HepG2 (cell line): ENCODE data around the gene GRIP1. TPM values are rescaled to one million over a fixed set of nuclear protein-coding genes. Genes with fewer than 3 reads are reported as not detected.

Source experiments
- ATAC-seq: fragments of 200-7000 bp; cut with Tn5 transposase; 3 replicates; pipeline ENCODE4 v1.9.1; 2020; ENCODE audit warnings: mild to moderate bottlenecking, moderate library complexity
- BruUV-seq: library from RNA; stranded (reverse); fragments of 400-500 nt; replicated peaks from 2 replicates; lab custom pipeline; 2021; lab: Mats Ljungman, UMichigan
- CTCF ChIA-PET: fragments of 300-600 bp; formaldehyde crosslinking; extraction: SDS; loops from one replicate; lab custom pipeline; 2021; ENCODE audit warnings: low total read pairs, inconsistent platforms, low intra/inter-chr PET ratio; lab: Yijun Ruan, JAX
- POLR2A ChIA-PET: fragments of 350-600 bp; sonication (Branson Sonifier 250); formaldehyde crosslinking; loops from one replicate; lab custom pipeline; 2020; ENCODE audit warnings: antibody characterized with exemption, inconsistent platforms; lab: Yijun Ruan, JAX
- DNase-seq: peaks from one replicate; pipeline ENCODE4 v3.0.0-alpha.2; 2015; ENCODE audit warnings: low spot score
- FAIRE-seq: peaks from 3 replicates; lab custom pipeline; 2011; peaks lifted over from hg19 to GRCh38; lab: Jason Lieb, UNC
- H2AFZ ChIP-seq: one replicate; pipeline ENCODE4 v1.6.1; 2011; ENCODE audit warnings: low read length, inconsistent platforms
- H3K27ac ChIP-seq: fragments of 300-600 bp; 3 replicates; pipeline ENCODE4 v1.8.0; 2011; ENCODE audit warnings: mixed run types, mild to moderate bottlenecking, mixed read lengths, low read length, inconsistent platforms; ENCODE audit not compliant: insufficient read depth; ENCODE audit errors: extremely low read length
- H3K27me3 ChIP-seq, 2 experiments: fragments of 200-600 bp in 1 of 2; 2 replicates in 1 of 2; 3 replicates in 1 of 2; pipeline versions ENCODE4 v1.6.0 to v1.8.0; 2011; ENCODE audit warnings: low read length in 2 of 2, mild to moderate bottlenecking in 2 of 2, moderate library complexity in 2 of 2, inconsistent platforms in 1 of 2; ENCODE audit not compliant: insufficient read depth in 2 of 2, control insufficient read depth in 1 of 2
- H3K36me3 ChIP-seq, 2 experiments: fragments of 200-600 bp in 1 of 2; replicated peaks in 1 of 2; 2 replicates in 1 of 2; 3 replicates in 1 of 2; pipeline versions ENCODE4 v1.5.1 to v1.8.0; 2011; ENCODE audit warnings: low read length in 2 of 2, inconsistent platforms in 1 of 2; ENCODE audit not compliant: insufficient read depth in 2 of 2, control insufficient read depth in 1 of 2
- H3K4me1 ChIP-seq: 2 replicates; pipeline ENCODE4 v1.5.1; 2012; ENCODE audit warnings: low read length, inconsistent platforms; ENCODE audit not compliant: insufficient read depth
- H3K4me2 ChIP-seq: 2 replicates; pipeline ENCODE4 v1.6.0; 2011; ENCODE audit warnings: low read depth, low read length, inconsistent platforms
- H3K4me3 ChIP-seq, 3 experiments: fragments of 200-600 bp in 1 of 3; sonication (generic), shearing (Covaris generic) in 1 of 3; replicated peaks in 1 of 3; 2 replicates each; pipeline ENCODE4 v1.5.1; 2011 to 2016; ENCODE audit warnings: low read length in 3 of 3, inconsistent platforms in 2 of 3, low read depth in 2 of 3, mild to moderate bottlenecking in 2 of 3, control low read depth in 1 of 3, mixed read lengths in 1 of 3; ENCODE audit not compliant: insufficient read depth in 1 of 3
- H3K79me2 ChIP-seq: one replicate; pipeline ENCODE4 v1.6.1; 2011; ENCODE audit warnings: low read length, inconsistent platforms; ENCODE audit not compliant: insufficient read depth
- H3K9ac ChIP-seq: 2 replicates; pipeline ENCODE4 v1.6.0; 2011; ENCODE audit warnings: mild to moderate bottlenecking, low read depth, low read length, inconsistent platforms; ENCODE audit not compliant: insufficient read depth
- H3K9me3 ChIP-seq: 2 replicates; pipeline ENCODE4 v1.5.1; 2012; ENCODE audit warnings: mild to moderate bottlenecking, low read length
- H4K20me1 ChIP-seq: 2 replicates; pipeline ENCODE4 v1.6.0; 2011; ENCODE audit warnings: inconsistent platforms, mild to moderate bottlenecking, low read length, moderate library complexity; ENCODE audit not compliant: insufficient read depth
- MED8 ChIP-seq: sonication (generic); formaldehyde crosslinking; IDR thresholded peaks from 2 replicates; pipeline ENCODE4 v1.8.1; 2023; ENCODE audit warnings: mild to moderate bottlenecking, missing genetic modification reagents; ENCODE audit not compliant: insufficient replicate concordance
- NONO ChIP-seq, 2 experiments: fragments of 450-650 bp in 1 of 2; sonication (generic) in 1 of 2; formaldehyde crosslinking in 1 of 2; IDR thresholded peaks in 1 of 2; conservative IDR thresholded peaks in 1 of 2; 2 replicates each; pipeline versions ENCODE4 v1.6.1 to v1.8.0; 2017 to 2022; ENCODE audit warnings: mild to moderate bottlenecking in 1 of 2, missing genetic modification reagents in 1 of 2, moderate library complexity in 1 of 2
- PAX8 ChIP-seq: sonication (generic); formaldehyde crosslinking; IDR thresholded peaks from 2 replicates; pipeline ENCODE4 v1.8.0; 2022; ENCODE audit warnings: mild to moderate bottlenecking, missing genetic modification reagents, borderline replicate concordance
- SOX6 ChIP-seq, 2 experiments: fragments of 450-650 bp in 1 of 2; sonication (generic) in 1 of 2; formaldehyde crosslinking in 1 of 2; IDR thresholded peaks; 2 replicates each; pipeline versions ENCODE4 v1.4.0 to v1.6.1; 2017 to 2020; ENCODE audit warnings: antibody characterized with exemption in 1 of 2, mild to moderate bottlenecking in 1 of 2, missing genetic modification reagents in 1 of 2
- SRSF4 ChIP-seq: fragments of 200-400 bp; formaldehyde crosslinking; IDR thresholded peaks from one replicate; pipeline ENCODE4 v1.6.1; 2018; ENCODE audit warnings: mild to moderate bottlenecking, low read depth, low read length, moderate library complexity; ENCODE audit not compliant: poor library complexity, severe bottlenecking
- TP53 ChIP-seq: sonication (generic); formaldehyde crosslinking; conservative IDR thresholded peaks from 2 replicates; pipeline ENCODE4 v1.4.0; 2020; ENCODE audit warnings: missing genetic modification reagents
- WIZ ChIP-seq: sonication (generic); formaldehyde crosslinking; IDR thresholded peaks from 2 replicates; pipeline ENCODE4 v1.5.1; 2020; ENCODE audit warnings: mild to moderate bottlenecking, missing genetic modification reagents
- YEATS2 ChIP-seq: sonication (generic); formaldehyde crosslinking; IDR thresholded peaks from 2 replicates; pipeline ENCODE4 v1.4.0; 2020; ENCODE audit warnings: missing genetic modification reagents, borderline replicate concordance
- ZNF431 ChIP-seq: sonication (generic); formaldehyde crosslinking; IDR thresholded peaks from 2 replicates; pipeline ENCODE4 v1.9.0; 2022; ENCODE audit warnings: missing genetic modification reagents, low read depth, mild to moderate bottlenecking, borderline replicate concordance
- ZNF670 ChIP-seq: sonication (generic); formaldehyde crosslinking; IDR thresholded peaks from 2 replicates; pipeline ENCODE4 v1.8.0; 2022; ENCODE audit warnings: mild to moderate bottlenecking, missing genetic modification reagents, borderline replicate concordance
- WGBS: methylation state at CpG from one replicate; pipeline ENCODE4 v1.1.6; 2017; ENCODE audit warnings: low lambda C conversion rate; 5-methylcytosine and 5-hydroxymethylcytosine counted together
- in situ Hi-C: cut with HindIII; loops from 2 replicates; pipeline ENCODE4 v1.10.0; 2017; ENCODE audit warnings: low pct_unique_long_range_greater_than_20kb; ENCODE audit not compliant: extremely low pct_ligation_motif_present
- intact Hi-C: fragments of 100-400 bp; cut with micrococcal nuclease; formaldehyde crosslinking; loops from one replicate; pipeline ENCODE4 v1.10.0; 2022; ENCODE audit not compliant: unreplicated experiment
- polyA plus RNA-seq, 8 experiments: library from polyadenylated mRNA; depleted of rRNA in 3 of 8; stranded (reverse) in 7 of 8; unstranded in 1 of 8; fragments of >200 nt; fragmentation: Illumina TruSeq in 4 of 8; extraction: Trizol in 4 of 8; gene quantifications; 2 replicates each; pipeline versions ENCODE4 v1.2.1 to v1.2.3, GENCODE V29; 2011 to 2016; ENCODE audit warnings: low read depth in 4 of 8, missing spikeins in 1 of 8, mixed read lengths in 1 of 8; ENCODE audit not compliant: insufficient read depth in 1 of 8
- total RNA-seq, 5 experiments: library from RNA; depleted of rRNA; stranded (reverse); fragments of >200 nt; fragmentation: Illumina TruSeq; extraction: Trizol; gene quantifications; 2 replicates each; pipeline ENCODE4 v1.2.3, GENCODE V29; 2016; ENCODE audit warnings: low read depth in 1 of 5
- TF ChIP-seq, protein P1 (sequence below): sonication (generic); formaldehyde crosslinking; IDR thresholded peaks from 2 replicates; pipeline ENCODE4 v1.4.0; 2020; ENCODE audit warnings: missing genetic modification reagents
- TF ChIP-seq, protein P2 (sequence below): sonication (generic); formaldehyde crosslinking; IDR thresholded peaks from 2 replicates; pipeline ENCODE4 v1.4.0; 2020; ENCODE audit warnings: mild to moderate bottlenecking, missing genetic modification reagents
- TF ChIP-seq, protein P3 (sequence below): sonication (generic); formaldehyde crosslinking; IDR thresholded peaks from 2 replicates; pipeline ENCODE4 v1.8.1; 2023; ENCODE audit warnings: mild to moderate bottlenecking, moderate library complexity, missing genetic modification reagents
- TF ChIP-seq, protein P4 (sequence below): sonication (generic); formaldehyde crosslinking; IDR thresholded peaks from 2 replicates; pipeline ENCODE4 v1.9.0; 2022; ENCODE audit warnings: missing genetic modification reagents, mild to moderate bottlenecking, borderline replicate concordance
- TF ChIP-seq, protein P5 (sequence below): IDR thresholded peaks from 2 replicates; pipeline ENCODE4 v1.6.1; 2016; ENCODE audit warnings: mild to moderate bottlenecking

GRIP1 gene
- total and polyA plus RNA-seq, 2 of the 13 experiments (the other 11 are each of a cell fraction or from before 2014, with no cell fraction given): not detected

DNA sequence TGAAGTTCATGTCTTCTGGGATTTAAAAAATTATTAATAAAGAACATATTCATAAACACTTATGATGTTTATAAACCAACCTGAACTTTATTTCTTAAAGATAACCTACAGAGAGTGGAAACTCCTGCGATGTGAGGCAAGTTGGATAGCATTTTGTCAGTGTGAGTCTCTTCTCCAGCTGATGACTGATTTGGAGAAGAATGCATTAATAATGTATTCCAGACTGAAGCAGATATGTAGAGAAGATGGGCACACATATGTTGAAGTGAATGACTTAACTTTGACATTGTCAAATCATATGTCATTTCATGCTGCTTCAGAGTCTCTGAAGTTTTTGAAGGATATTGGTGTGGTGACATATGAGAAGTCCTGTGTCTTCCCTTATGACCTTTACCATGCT is 369.3 kb downstream of the GRIP1 start:
- FAIRE-seq (no peak), ATAC-seq (no peak), DNase-seq (no peak)
- H3K79me2 ChIP-seq: no peaks in the 10 kb centered on the region
- POLR2A ChIA-PET: no interaction called here
- H3K4me3 ChIP-seq: no peak overlapping the region
- no peaks in the 10 kb centered on the region for H3K9me3 ChIP-seq
- in situ Hi-C loops (no loop called here), intact Hi-C loops (no loop called here)
- BruUV-seq: no TSS peak
- CTCF ChIA-PET: no interaction called here
- 0 out of 2 replicates have a peak, but pooled peaks cover 4% of the 10 kb centered on the region for H3K4me1 ChIP-seq
- no peak overlapping the region for H3K9ac ChIP-seq
- H3K36me3 ChIP-seq: peaks cover 0 to 6% of the 10 kb centered on the region in 2 experiments; a peak in 1 of 5 replicates
- no peaks in the 10 kb centered on the region for H3K27me3 ChIP-seq
- H4K20me1 ChIP-seq: no peaks in the 10 kb centered on the region
- H2AFZ ChIP-seq: no peak overlapping the region
- no peak overlapping the region for H3K27ac ChIP-seq
- H3K4me2 ChIP-seq: no peak overlapping the region
- 94% methylated on average over 1 of the region's 1 CpG for WGBS
- TF ChIP-seq PAX8 (CRISPR knock-in tag) (no peak), NONO (IDR thresholded peaks at IDR 0.05) (no peak), NONO (CRISPR knock-in tag; conservative IDR thresholded peaks at IDR 0.05) (no peak), ZNF431 (CRISPR knock-in tag) (no peak), SRSF4 (no peak), SOX6 (IDR thresholded peaks at IDR 0.05) (no peak), SOX6 (CRISPR knock-in tag; IDR thresholded peaks at IDR 0.05) (no peak), TP53 (CRISPR knock-in tag) (no peak), ZNF670 (no peak), YEATS2 (CRISPR knock-in tag) (no peak), MED8 (CRISPR knock-in tag) (no peak), WIZ (no peak)
- TF ChIP-seq, protein P1, sequence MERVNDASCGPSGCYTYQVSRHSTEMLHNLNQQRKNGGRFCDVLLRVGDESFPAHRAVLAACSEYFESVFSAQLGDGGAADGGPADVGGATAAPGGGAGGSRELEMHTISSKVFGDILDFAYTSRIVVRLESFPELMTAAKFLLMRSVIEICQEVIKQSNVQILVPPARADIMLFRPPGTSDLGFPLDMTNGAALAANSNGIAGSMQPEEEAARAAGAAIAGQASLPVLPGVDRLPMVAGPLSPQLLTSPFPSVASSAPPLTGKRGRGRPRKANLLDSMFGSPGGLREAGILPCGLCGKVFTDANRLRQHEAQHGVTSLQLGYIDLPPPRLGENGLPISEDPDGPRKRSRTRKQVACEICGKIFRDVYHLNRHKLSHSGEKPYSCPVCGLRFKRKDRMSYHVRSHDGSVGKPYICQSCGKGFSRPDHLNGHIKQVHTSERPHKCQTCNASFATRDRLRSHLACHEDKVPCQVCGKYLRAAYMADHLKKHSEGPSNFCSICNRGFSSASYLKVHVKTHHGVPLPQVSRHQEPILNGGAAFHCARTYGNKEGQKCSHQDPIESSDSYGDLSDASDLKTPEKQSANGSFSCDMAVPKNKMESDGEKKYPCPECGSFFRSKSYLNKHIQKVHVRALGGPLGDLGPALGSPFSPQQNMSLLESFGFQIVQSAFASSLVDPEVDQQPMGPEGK: no peak
- TF ChIP-seq, protein P2, sequence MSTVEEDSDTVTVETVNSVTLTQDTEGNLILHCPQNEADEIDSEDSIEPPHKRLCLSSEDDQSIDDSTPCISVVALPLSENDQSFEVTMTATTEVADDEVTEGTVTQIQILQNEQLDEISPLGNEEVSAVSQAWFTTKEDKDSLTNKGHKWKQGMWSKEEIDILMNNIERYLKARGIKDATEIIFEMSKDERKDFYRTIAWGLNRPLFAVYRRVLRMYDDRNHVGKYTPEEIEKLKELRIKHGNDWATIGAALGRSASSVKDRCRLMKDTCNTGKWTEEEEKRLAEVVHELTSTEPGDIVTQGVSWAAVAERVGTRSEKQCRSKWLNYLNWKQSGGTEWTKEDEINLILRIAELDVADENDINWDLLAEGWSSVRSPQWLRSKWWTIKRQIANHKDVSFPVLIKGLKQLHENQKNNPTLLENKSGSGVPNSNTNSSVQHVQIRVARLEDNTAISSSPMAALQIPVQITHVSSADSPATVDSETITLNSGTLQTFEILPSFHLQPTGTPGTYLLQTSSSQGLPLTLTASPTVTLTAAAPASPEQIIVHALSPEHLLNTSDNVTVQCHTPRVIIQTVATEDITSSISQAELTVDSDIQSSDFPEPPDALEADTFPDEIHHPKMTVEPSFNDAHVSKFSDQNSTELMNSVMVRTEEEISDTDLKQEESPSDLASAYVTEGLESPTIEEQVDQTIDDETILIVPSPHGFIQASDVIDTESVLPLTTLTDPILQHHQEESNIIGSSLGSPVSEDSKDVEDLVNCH (CRISPR knock-in tag): no peak
- TF ChIP-seq, protein P3, sequence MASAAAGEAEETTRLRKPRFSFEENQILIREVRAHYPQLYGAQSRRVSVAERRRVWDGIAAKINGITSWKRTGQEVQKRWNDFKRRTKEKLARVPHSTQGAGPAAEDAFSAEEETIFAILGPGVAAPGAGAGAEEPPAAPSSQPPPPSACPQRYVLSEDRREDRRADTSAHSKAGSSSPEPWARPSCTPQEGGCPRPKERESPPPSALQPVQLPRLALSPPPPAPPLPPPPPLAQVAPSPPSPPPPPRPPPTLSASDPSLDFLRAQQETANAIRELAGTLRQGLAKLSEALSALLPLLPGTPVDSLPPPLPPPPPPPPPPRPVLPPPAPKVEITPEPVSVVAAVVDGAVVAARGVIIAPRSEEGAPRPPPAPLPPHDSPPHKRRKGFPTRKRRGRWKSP (CRISPR knock-in tag): no peak
- TF ChIP-seq, protein P4, sequence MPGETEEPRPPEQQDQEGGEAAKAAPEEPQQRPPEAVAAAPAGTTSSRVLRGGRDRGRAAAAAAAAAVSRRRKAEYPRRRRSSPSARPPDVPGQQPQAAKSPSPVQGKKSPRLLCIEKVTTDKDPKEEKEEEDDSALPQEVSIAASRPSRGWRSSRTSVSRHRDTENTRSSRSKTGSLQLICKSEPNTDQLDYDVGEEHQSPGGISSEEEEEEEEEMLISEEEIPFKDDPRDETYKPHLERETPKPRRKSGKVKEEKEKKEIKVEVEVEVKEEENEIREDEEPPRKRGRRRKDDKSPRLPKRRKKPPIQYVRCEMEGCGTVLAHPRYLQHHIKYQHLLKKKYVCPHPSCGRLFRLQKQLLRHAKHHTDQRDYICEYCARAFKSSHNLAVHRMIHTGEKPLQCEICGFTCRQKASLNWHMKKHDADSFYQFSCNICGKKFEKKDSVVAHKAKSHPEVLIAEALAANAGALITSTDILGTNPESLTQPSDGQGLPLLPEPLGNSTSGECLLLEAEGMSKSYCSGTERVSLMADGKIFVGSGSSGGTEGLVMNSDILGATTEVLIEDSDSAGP (CRISPR knock-in tag): no peak
- TF ChIP-seq, protein P5, sequence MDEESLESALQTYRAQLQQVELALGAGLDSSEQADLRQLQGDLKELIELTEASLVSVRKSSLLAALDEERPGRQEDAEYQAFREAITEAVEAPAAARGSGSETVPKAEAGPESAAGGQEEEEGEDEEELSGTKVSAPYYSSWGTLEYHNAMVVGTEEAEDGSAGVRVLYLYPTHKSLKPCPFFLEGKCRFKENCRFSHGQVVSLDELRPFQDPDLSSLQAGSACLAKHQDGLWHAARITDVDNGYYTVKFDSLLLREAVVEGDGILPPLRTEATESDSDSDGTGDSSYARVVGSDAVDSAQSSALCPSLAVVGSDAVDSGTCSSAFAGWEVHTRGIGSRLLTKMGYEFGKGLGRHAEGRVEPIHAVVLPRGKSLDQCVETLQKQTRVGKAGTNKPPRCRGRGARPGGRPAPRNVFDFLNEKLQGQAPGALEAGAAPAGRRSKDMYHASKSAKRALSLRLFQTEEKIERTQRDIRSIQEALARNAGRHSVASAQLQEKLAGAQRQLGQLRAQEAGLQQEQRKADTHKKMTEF (CRISPR knock-in tag): no peak
